ENCODE results near the gene MOCS1.

MOCS1 gene

DNA sequence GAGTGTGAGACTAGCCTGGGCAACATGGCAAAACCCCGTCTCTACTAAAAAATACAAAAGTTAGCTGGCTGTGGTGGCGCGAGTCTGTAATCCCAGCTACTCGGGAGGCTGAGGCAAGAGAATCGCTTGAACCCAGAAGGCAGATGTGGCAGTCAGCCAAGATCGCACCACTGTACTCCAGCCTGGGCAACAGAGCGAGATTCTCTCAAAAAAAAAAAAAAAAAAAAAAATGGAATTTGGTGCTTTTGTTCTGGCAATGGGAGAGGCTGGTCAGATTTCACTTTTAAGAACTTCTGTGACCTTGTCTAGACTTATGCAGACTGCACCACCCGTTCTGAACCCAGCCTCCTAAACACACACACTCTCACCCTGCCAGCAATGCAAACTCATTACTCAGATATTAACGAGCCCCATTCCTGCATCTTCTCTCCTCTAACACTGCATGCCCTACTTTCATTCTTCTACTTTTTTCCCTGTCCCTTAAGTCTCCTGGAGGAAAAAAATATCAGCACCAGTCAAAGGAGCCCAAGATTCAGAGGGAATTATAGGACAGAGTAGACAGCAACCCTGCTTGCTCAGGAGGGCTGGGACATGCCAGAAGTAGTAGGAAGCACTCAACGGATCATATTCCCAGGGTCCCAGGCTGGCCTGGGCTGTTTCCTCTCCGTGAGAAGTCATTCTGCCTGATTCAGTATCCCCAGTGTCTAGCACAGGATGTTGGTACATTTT is 4.4 kb downstream of the MOCS1 start:
- Histone ChIP-seq H4K20me1 (ENCODE audit: control insufficient read depth, insufficient read depth, low read depth, low read length) (no peaks in the 10 kb centered on the region), H3K9me2 (replicated peaks; ENCODE audit: control insufficient read depth, low read length) (no peaks in the 10 kb centered on the region), H3K4me1 (ENCODE audit: control insufficient read depth, low read length) (no peaks in the 10 kb centered on the region), H3K36me3 (ENCODE audit: control insufficient read depth, low read length) (no peaks in the 10 kb centered on the region), H3K27ac (ENCODE audit: low read depth, low read length) (no peak overlapping the region), H3K4me2 (ENCODE audit: low read length) (no peak overlapping the region), H3K9me3 (ENCODE audit: control insufficient read depth, insufficient read depth, low read length) (peaks cover 5% of the 10 kb centered on the region; the same call in 1 of the 2 replicates), H3K4me3 (ENCODE audit: low read length) (no peak overlapping the region), H3F3A (ENCODE audit: control insufficient read depth, insufficient read depth) (no peaks in the 10 kb centered on the region), H3K79me2 (ENCODE audit: control insufficient read depth, low read length) (no peaks in the 10 kb centered on the region), H3K27me3 (ENCODE audit: control insufficient read depth, low read length) (no peaks in the 10 kb centered on the region)
- no peak for TF ChIP-seq EZH2phosphoT487 (IDR thresholded peaks at IDR 0.05; ENCODE audit: borderline replicate concordance, low read length)
- TF ChIP-seq, protein P1, sequence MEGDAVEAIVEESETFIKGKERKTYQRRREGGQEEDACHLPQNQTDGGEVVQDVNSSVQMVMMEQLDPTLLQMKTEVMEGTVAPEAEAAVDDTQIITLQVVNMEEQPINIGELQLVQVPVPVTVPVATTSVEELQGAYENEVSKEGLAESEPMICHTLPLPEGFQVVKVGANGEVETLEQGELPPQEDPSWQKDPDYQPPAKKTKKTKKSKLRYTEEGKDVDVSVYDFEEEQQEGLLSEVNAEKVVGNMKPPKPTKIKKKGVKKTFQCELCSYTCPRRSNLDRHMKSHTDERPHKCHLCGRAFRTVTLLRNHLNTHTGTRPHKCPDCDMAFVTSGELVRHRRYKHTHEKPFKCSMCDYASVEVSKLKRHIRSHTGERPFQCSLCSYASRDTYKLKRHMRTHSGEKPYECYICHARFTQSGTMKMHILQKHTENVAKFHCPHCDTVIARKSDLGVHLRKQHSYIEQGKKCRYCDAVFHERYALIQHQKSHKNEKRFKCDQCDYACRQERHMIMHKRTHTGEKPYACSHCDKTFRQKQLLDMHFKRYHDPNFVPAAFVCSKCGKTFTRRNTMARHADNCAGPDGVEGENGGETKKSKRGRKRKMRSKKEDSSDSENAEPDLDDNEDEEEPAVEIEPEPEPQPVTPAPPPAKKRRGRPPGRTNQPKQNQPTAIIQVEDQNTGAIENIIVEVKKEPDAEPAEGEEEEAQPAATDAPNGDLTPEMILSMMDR (IDR thresholded peaks at IDR 0.05; ENCODE audit: low read depth, low read length, poor library complexity, severe bottlenecking) = no peak

GRCh38 chr6:39929039-39929732 is 5.1 kb downstream of the MOCS1 start:
- Histone ChIP-seq H3K27me3 (ENCODE audit: control insufficient read depth, low read length) (no peaks in the 10 kb centered on the region), H3K9me2 (replicated peaks; ENCODE audit: control insufficient read depth, low read length) (no peaks in the 10 kb centered on the region), H3K36me3 (ENCODE audit: control insufficient read depth, low read length) (no peaks in the 10 kb centered on the region), H3K4me3 (ENCODE audit: low read length) (no peak overlapping the region), H3F3A (ENCODE audit: control insufficient read depth, insufficient read depth) (no peaks in the 10 kb centered on the region), H3K79me2 (ENCODE audit: control insufficient read depth, low read length) (no peaks in the 10 kb centered on the region), H3K27ac (ENCODE audit: low read depth, low read length) (no peak overlapping the region), H4K20me1 (ENCODE audit: control insufficient read depth, insufficient read depth, low read depth, low read length) (no peaks in the 10 kb centered on the region), H3K9me3 (ENCODE audit: control insufficient read depth, insufficient read depth, low read length) (peaks cover 5% of the 10 kb centered on the region; the same call in 1 of the 2 replicates), H3K4me1 (ENCODE audit: control insufficient read depth, low read length) (no peaks in the 10 kb centered on the region), H3K4me2 (ENCODE audit: low read length) (no peak overlapping the region)
- no peak for TF ChIP-seq EZH2phosphoT487 (IDR thresholded peaks at IDR 0.05; ENCODE audit: borderline replicate concordance, low read length)
- TF ChIP-seq, protein P1 (IDR thresholded peaks at IDR 0.05; ENCODE audit: low read depth, low read length, poor library complexity, severe bottlenecking) = no peak

DNA sequence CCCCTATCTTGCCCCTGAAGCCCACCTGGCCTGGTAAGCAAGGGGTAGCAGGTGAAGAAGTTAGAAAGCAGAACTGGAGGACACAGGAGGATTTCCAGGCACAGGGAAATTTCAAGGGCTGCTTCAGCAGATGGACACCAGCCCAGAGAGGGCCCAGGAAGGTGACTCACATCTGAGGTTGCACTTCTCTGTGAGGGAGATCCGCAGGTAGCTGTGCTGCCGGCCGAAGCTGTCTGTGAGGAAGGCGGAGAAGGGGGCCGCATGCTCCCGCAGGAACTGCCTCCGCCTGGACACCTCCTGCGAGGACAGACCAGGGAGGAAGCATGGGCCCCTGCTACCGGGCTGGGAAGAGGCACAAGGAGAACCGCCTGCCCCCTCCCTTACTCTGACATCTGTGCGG is 7.1 kb downstream of the MOCS1 start:
- no peaks in the 10 kb centered on the region for H3K79me2 ChIP-seq (ENCODE audit: control insufficient read depth, low read length)
- no peak overlapping the region for H3K4me2 ChIP-seq (ENCODE audit: low read length)
- no peaks in the 10 kb centered on the region for H3K9me2 ChIP-seq (replicated peaks; ENCODE audit: control insufficient read depth, low read length)
- TF ChIP-seq, protein P1 (IDR thresholded peaks at IDR 0.05; ENCODE audit: low read depth, low read length, poor library complexity, severe bottlenecking) = no peak
- TF ChIP-seq EZH2phosphoT487 (IDR thresholded peaks at IDR 0.05; ENCODE audit: borderline replicate concordance, low read length) = no peak
- no peaks in the 10 kb centered on the region for H3F3A ChIP-seq (ENCODE audit: control insufficient read depth, insufficient read depth)
- no peak overlapping the region for H3K27ac ChIP-seq (ENCODE audit: low read depth, low read length)
- H3K4me1 ChIP-seq (ENCODE audit: control insufficient read depth, low read length) = no peaks in the 10 kb centered on the region
- peaks cover 5% of the 10 kb centered on the region; the same call in 1 of the 2 replicates for H3K9me3 ChIP-seq (ENCODE audit: control insufficient read depth, insufficient read depth, low read length)
- no peaks in the 10 kb centered on the region for H3K36me3 ChIP-seq (ENCODE audit: control insufficient read depth, low read length)
- no peaks in the 10 kb centered on the region for H4K20me1 ChIP-seq (ENCODE audit: control insufficient read depth, insufficient read depth, low read depth, low read length)
- H3K4me3 ChIP-seq (ENCODE audit: low read length) = no peak overlapping the region
- H3K27me3 ChIP-seq (ENCODE audit: control insufficient read depth, low read length) = no peaks in the 10 kb centered on the region
